ENCODE data around the gene MSGN1.

DNA sequence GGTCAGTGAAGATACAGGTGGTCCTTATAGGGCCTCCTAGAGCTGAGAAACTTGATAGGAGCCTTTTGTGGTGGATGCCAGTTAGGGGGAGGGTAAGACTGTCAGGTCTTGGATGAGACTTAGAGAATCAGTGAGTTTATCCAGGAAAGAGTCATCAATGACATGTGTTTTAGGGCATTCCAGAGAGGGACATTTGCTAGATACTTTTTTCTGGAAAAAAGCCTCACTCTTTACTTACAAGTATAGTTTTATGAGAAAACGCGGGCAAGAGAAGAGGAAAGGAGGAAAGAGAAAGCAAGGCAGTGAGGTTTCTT is 24.5 kb upstream of the MSGN1 start:
- TF ChIP-seq POLR2A (IDR thresholded peaks at IDR 0.05; ENCODE audit: borderline replicate concordance, extremely low read depth, insufficient read depth, insufficient read length) (no peak), CBX3 (IDR thresholded peaks at IDR 0.05; ENCODE audit: low read depth) (no peak), JUND (IDR thresholded peaks at IDR 0.05) (no peak), POLR2AphosphoS5 (IDR thresholded peaks at IDR 0.05; ENCODE audit: low read depth, low read length) (no peak), ELF1 (IDR thresholded peaks at IDR 0.05; ENCODE audit: borderline replicate concordance, low read depth) (no peak), EZH2phosphoT487 (IDR thresholded peaks at IDR 0.05; ENCODE audit: borderline replicate concordance) (no peak), EZH2 (IDR thresholded peaks at IDR 0.05) (no peak), RAD21 (IDR thresholded peaks at IDR 0.05; ENCODE audit: low read depth) (no peak), SIN3A (IDR thresholded peaks at IDR 0.05; ENCODE audit: low read depth) (no peak), YY1 (IDR thresholded peaks at IDR 0.05; ENCODE audit: extremely low read depth, insufficient replicate concordance, low read depth, low read length) (no peak)
- TF ChIP-seq, protein P1, sequence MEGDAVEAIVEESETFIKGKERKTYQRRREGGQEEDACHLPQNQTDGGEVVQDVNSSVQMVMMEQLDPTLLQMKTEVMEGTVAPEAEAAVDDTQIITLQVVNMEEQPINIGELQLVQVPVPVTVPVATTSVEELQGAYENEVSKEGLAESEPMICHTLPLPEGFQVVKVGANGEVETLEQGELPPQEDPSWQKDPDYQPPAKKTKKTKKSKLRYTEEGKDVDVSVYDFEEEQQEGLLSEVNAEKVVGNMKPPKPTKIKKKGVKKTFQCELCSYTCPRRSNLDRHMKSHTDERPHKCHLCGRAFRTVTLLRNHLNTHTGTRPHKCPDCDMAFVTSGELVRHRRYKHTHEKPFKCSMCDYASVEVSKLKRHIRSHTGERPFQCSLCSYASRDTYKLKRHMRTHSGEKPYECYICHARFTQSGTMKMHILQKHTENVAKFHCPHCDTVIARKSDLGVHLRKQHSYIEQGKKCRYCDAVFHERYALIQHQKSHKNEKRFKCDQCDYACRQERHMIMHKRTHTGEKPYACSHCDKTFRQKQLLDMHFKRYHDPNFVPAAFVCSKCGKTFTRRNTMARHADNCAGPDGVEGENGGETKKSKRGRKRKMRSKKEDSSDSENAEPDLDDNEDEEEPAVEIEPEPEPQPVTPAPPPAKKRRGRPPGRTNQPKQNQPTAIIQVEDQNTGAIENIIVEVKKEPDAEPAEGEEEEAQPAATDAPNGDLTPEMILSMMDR (IDR thresholded peaks at IDR 0.05 in 2 of 3, conservative IDR thresholded peaks at IDR 0.05 in 1 of 3; ENCODE audit: borderline replicate concordance in 1 of 3, insufficient read depth in 1 of 3, low read depth in 2 of 3, low read length in 2 of 3), result no peak
- TF ChIP-seq, protein P2, sequence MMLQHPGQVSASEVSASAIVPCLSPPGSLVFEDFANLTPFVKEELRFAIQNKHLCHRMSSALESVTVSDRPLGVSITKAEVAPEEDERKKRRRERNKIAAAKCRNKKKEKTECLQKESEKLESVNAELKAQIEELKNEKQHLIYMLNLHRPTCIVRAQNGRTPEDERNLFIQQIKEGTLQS (IDR thresholded peaks at IDR 0.05), result no peak
- TF ChIP-seq, protein P3, sequence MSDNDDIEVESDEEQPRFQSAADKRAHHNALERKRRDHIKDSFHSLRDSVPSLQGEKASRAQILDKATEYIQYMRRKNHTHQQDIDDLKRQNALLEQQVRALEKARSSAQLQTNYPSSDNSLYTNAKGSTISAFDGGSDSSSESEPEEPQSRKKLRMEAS (IDR thresholded peaks at IDR 0.05), result no peak

Measured in HCT116 (cell line).